HepG2 (cell line): ENCODE data around the gene GGA2. TPM values are rescaled to one million over a fixed set of nuclear protein-coding genes. Genes with fewer than 3 reads are reported as not detected.

ENCODE experiments used
- ARID5B ChIP-seq: IDR thresholded peaks from 2 replicates; pipeline ENCODE4 v1.4.0; 2020; ENCODE audit warnings: mild to moderate bottlenecking, missing genetic modification reagents
- ATF3 ChIP-seq: sonication (generic); formaldehyde crosslinking; IDR thresholded peaks from 2 replicates; pipeline ENCODE4 v1.4.0; 2020; ENCODE audit warnings: missing genetic modification reagents
- CC2D1A ChIP-seq: sonication (generic); formaldehyde crosslinking; IDR thresholded peaks from 2 replicates; pipeline ENCODE4 v1.8.1; 2023; ENCODE audit warnings: mild to moderate bottlenecking, missing genetic modification reagents
- CENPX ChIP-seq: sonication (generic); formaldehyde crosslinking; IDR thresholded peaks from 2 replicates; pipeline ENCODE4 v1.9.0; 2021; ENCODE audit warnings: mild to moderate bottlenecking, missing genetic modification reagents, moderate library complexity
- JARID2 ChIP-seq: sonication (generic); formaldehyde crosslinking; IDR thresholded peaks from 2 replicates; pipeline ENCODE4 v1.8.1; 2023; ENCODE audit warnings: missing genetic modification reagents, inconsistent platforms; ENCODE audit not compliant: insufficient replicate concordance
- NAIF1 ChIP-seq: sonication (generic); formaldehyde crosslinking; IDR thresholded peaks from 2 replicates; pipeline ENCODE4 v1.5.0; 2020; ENCODE audit warnings: mild to moderate bottlenecking, missing genetic modification reagents, borderline replicate concordance
- NCOA5 ChIP-seq: sonication (generic); formaldehyde crosslinking; IDR thresholded peaks from 2 replicates; pipeline ENCODE4 v1.4.0; 2020; ENCODE audit warnings: missing genetic modification reagents
- RFX1 ChIP-seq: fragments of 450-650 bp; IDR thresholded peaks from 2 replicates; pipeline ENCODE4 v1.6.1; 2017
- RFXAP ChIP-seq: sonication (generic); formaldehyde crosslinking; IDR thresholded peaks from 2 replicates; pipeline ENCODE4 v1.4.0; 2020; ENCODE audit warnings: missing genetic modification reagents, borderline replicate concordance
- ZBTB39 ChIP-seq: sonication (generic); formaldehyde crosslinking; IDR thresholded peaks from 2 replicates; pipeline ENCODE4 v1.5.0; 2020; ENCODE audit warnings: missing genetic modification reagents
- ZNF616 ChIP-seq: sonication (generic); formaldehyde crosslinking; IDR thresholded peaks from 2 replicates; pipeline ENCODE4 v1.5.0; 2020; ENCODE audit warnings: low read depth, mild to moderate bottlenecking, missing genetic modification reagents
- ZNF792 ChIP-seq: IDR thresholded peaks from 2 replicates; pipeline ENCODE4 v1.6.1; 2016
- ZNF816 ChIP-seq: sonication (generic); formaldehyde crosslinking; IDR thresholded peaks from 2 replicates; pipeline ENCODE4 v1.8.0; 2022; ENCODE audit warnings: missing genetic modification reagents, mild to moderate bottlenecking, borderline replicate concordance
- polyA plus RNA-seq, 8 experiments: library from polyadenylated mRNA; depleted of rRNA in 3 of 8; stranded (reverse) in 7 of 8; unstranded in 1 of 8; fragments of >200 nt; fragmentation: Illumina TruSeq in 4 of 8; extraction: Trizol in 4 of 8; gene quantifications; 2 replicates each; pipeline versions ENCODE4 v1.2.1 to v1.2.3, GENCODE V29; 2011 to 2016; ENCODE audit warnings: low read depth in 4 of 8, missing spikeins in 1 of 8, mixed read lengths in 1 of 8; ENCODE audit not compliant: insufficient read depth in 1 of 8
- total RNA-seq, 5 experiments: library from RNA; depleted of rRNA; stranded (reverse); fragments of >200 nt; fragmentation: Illumina TruSeq; extraction: Trizol; gene quantifications; 2 replicates each; pipeline ENCODE4 v1.2.3, GENCODE V29; 2016; ENCODE audit warnings: low read depth in 1 of 5
- TF ChIP-seq, protein P1 (sequence below): sonication (generic); formaldehyde crosslinking; IDR thresholded peaks from 2 replicates; pipeline ENCODE4 v1.5.0; 2020; ENCODE audit warnings: mild to moderate bottlenecking, missing genetic modification reagents, borderline replicate concordance
- TF ChIP-seq, protein P2 (sequence below): sonication (generic); formaldehyde crosslinking; IDR thresholded peaks from 2 replicates; pipeline ENCODE4 v1.4.0; 2020; ENCODE audit warnings: missing genetic modification reagents, borderline replicate concordance

The GGA2 gene
- total and polyA plus RNA-seq, 2 of the 13 experiments (the other 11 are each of a cell fraction or from before 2014, with no cell fraction given) = 51.5 to 69.8 TPM

- TF ChIP-seq ATF3 (CRISPR knock-in tag) (peak; percentile 40; the same call in 1 of the 2 replicates), ZNF816 (CRISPR knock-in tag) (no peak), RFX1 (peak; percentile 85), RFXAP (CRISPR knock-in tag) (peak; percentile 88), ZBTB39 (CRISPR knock-in tag) (peak; percentile 64), CC2D1A (CRISPR knock-in tag) (0 out of 2 replicates have a peak, but pooled peaks have one; percentile 15), ZNF616 (CRISPR knock-in tag) (peak; percentile 65), ARID5B (CRISPR knock-in tag) (peak; percentile 82), ZNF792 (CRISPR knock-in tag) (peak; percentile 95), NCOA5 (CRISPR knock-in tag) (0 out of 2 replicates have a peak, but pooled peaks have one; percentile 66), JARID2 (CRISPR knock-in tag) (peak; percentile 94), NAIF1 (peak; percentile 96), CENPX (CRISPR knock-in tag) (no peak)
- TF ChIP-seq, protein P1, sequence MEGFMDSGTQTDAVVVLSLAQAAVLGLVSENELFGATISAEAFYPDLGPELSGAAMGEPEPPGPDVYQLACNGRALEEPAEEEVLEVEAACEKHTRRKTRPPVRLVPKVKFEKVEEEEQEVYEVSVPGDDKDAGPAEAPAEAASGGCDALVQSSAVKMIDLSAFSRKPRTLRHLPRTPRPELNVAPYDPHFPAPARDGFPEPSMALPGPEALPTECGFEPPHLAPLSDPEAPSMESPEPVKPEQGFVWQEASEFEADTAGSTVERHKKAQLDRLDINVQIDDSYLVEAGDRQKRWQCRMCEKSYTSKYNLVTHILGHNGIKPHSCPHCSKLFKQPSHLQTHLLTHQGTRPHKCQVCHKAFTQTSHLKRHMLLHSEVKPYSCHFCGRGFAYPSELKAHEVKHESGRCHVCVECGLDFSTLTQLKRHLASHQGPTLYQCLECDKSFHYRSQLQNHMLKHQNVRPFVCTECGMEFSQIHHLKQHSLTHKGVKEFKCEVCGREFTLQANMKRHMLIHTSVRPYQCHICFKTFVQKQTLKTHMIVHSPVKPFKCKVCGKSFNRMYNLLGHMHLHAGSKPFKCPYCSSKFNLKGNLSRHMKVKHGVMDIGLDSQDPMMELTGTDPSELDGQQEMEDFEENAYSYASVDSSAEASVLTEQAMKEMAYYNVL (CRISPR knock-in tag) = peak; percentile 95
- TF ChIP-seq, protein P2, sequence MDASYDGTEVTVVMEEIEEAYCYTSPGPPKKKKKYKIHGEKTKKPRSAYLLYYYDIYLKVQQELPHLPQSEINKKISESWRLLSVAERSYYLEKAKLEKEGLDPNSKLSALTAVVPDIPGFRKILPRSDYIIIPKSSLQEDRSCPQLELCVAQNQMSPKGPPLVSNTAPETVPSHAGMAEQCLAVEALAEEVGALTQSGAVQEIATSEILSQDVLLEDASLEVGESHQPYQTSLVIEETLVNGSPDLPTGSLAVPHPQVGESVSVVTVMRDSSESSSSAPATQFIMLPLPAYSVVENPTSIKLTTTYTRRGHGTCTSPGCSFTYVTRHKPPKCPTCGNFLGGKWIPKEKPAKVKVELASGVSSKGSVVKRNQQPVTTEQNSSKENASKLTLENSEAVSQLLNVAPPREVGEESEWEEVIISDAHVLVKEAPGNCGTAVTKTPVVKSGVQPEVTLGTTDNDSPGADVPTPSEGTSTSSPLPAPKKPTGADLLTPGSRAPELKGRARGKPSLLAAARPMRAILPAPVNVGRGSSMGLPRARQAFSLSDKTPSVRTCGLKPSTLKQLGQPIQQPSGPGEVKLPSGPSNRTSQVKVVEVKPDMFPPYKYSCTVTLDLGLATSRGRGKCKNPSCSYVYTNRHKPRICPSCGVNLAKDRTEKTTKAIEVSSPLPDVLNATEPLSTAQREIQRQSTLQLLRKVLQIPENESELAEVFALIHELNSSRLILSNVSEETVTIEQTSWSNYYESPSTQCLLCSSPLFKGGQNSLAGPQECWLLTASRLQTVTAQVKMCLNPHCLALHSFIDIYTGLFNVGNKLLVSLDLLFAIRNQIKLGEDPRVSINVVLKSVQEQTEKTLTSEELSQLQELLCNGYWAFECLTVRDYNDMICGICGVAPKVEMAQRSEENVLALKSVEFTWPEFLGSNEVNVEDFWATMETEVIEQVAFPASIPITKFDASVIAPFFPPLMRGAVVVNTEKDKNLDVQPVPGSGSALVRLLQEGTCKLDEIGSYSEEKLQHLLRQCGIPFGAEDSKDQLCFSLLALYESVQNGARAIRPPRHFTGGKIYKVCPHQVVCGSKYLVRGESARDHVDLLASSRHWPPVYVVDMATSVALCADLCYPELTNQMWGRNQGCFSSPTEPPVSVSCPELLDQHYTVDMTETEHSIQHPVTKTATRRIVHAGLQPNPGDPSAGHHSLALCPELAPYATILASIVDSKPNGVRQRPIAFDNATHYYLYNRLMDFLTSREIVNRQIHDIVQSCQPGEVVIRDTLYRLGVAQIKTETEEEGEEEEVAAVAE (CRISPR knock-in tag) = peak; percentile 88
These were observed 46.8 kb upstream of the GGA2 start, which contains the start of the genes EARS2 and UBFD1 (continued) for GRCh38 chr16:23556881-23557778.
